ENCODE results near the gene TMPRSS6. TPM values are rescaled to one million over a fixed set of nuclear protein-coding genes. Genes with fewer than 3 reads are reported as not detected.

Gene TMPRSS6
- total and polyA plus RNA-seq, 2 donors (not counting 1 experiment from before 2014, with no cell fraction given), result not detected

- no peak overlapping the region for H3K4me3 ChIP-seq (replicated peaks in 1 of 4; ENCODE audit: control extremely low read depth in 1 of 4, insufficient read depth in 1 of 4, low read depth in 3 of 4, low read length in 4 of 4)
- H3K9me3 ChIP-seq (ENCODE audit: control insufficient read depth, insufficient read depth, low read depth, low read length), result no peaks in the 10 kb centered on the region
- no peaks in the 10 kb centered on the region for H3K36me3 ChIP-seq (ENCODE audit: control insufficient read depth, insufficient read depth, low read length)
- no peaks in the 10 kb centered on the region for H3K79me2 ChIP-seq (ENCODE audit: control insufficient read depth, insufficient read depth, low read length)
- H3K9ac ChIP-seq (ENCODE audit: insufficient read depth, low read length), result no peak overlapping the region
- no peak overlapping the region for H3K27ac ChIP-seq (ENCODE audit: insufficient read depth, low read length)
- H4K20me1 ChIP-seq (ENCODE audit: control insufficient read depth, extremely low read depth, insufficient read depth, low read length), result no peaks in the 10 kb centered on the region
- no peak overlapping the region for H2AFZ ChIP-seq (ENCODE audit: low read length)
- H3K4me2 ChIP-seq (ENCODE audit: extremely low read depth, insufficient read depth, low read length), result no peak overlapping the region
- no peaks in the 10 kb centered on the region for H3K4me1 ChIP-seq (ENCODE audit: control insufficient read depth, extremely low read depth, insufficient read depth, low read length)
- DNase-seq (ENCODE audit: low read depth in 2 of 2), result no peak
- no peak for TF ChIP-seq EZH2 (IDR thresholded peaks at IDR 0.05; ENCODE audit: low read length, missing control alignments)
- no peak for TF ChIP-seq CTCF (conservative IDR thresholded peaks at IDR 0.05 in 1 of 2, IDR thresholded peaks at IDR 0.05 in 1 of 2; ENCODE audit: low read depth in 1 of 2, low read length in 2 of 2)
- no peaks in the 10 kb centered on the region for H3K27me3 ChIP-seq (ENCODE audit: control insufficient read depth, insufficient read depth, low read length)
Observed at GRCh38 chr22:37088750-37089408, 20.6 kb downstream of the TMPRSS6 start.

GRCh38 chr22:37088108-37088605, 21.4 kb downstream of the TMPRSS6 start:
- Histone ChIP-seq H3K36me3 (ENCODE audit: control insufficient read depth, insufficient read depth, low read length) (no peaks in the 10 kb centered on the region), H3K79me2 (ENCODE audit: control insufficient read depth, insufficient read depth, low read length) (no peaks in the 10 kb centered on the region), H3K4me3 (replicated peaks in 1 of 4; ENCODE audit: control extremely low read depth in 1 of 4, insufficient read depth in 1 of 4, low read depth in 3 of 4, low read length in 4 of 4) (no peak overlapping the region), H2AFZ (ENCODE audit: low read length) (no peak overlapping the region), H4K20me1 (ENCODE audit: control insufficient read depth, extremely low read depth, insufficient read depth, low read length) (no peaks in the 10 kb centered on the region), H3K4me1 (ENCODE audit: control insufficient read depth, extremely low read depth, insufficient read depth, low read length) (no peaks in the 10 kb centered on the region), H3K9ac (ENCODE audit: insufficient read depth, low read length) (no peak overlapping the region), H3K27ac (ENCODE audit: insufficient read depth, low read length) (no peak overlapping the region), H3K27me3 (ENCODE audit: control insufficient read depth, insufficient read depth, low read length) (no peaks in the 10 kb centered on the region), H3K9me3 (ENCODE audit: control insufficient read depth, insufficient read depth, low read depth, low read length) (no peaks in the 10 kb centered on the region), H3K4me2 (ENCODE audit: extremely low read depth, insufficient read depth, low read length) (no peak overlapping the region)
- TF ChIP-seq CTCF (conservative IDR thresholded peaks at IDR 0.05 in 1 of 2, IDR thresholded peaks at IDR 0.05 in 1 of 2; ENCODE audit: low read depth in 1 of 2, low read length in 2 of 2) (no peak), EZH2 (IDR thresholded peaks at IDR 0.05; ENCODE audit: low read length, missing control alignments) (no peak)
- DNase-seq (ENCODE audit: low read depth in 2 of 2), result peak in 1 of 2 donors; percentile 7

- no peaks in the 10 kb centered on the region for H3K9me3 ChIP-seq (ENCODE audit: control insufficient read depth, insufficient read depth, low read depth, low read length)
Observed at GRCh38 chr22:37086184-37086583, 23.3 kb downstream of the TMPRSS6 start.

More at GRCh38 chr22:37086184-37086583, 23.3 kb downstream of the TMPRSS6 start:
- H3K79me2 ChIP-seq (ENCODE audit: control insufficient read depth, insufficient read depth, low read length), result no peaks in the 10 kb centered on the region
- DNase-seq (ENCODE audit: low read depth in 2 of 2), result no peak
- no peaks in the 10 kb centered on the region for H3K36me3 ChIP-seq (ENCODE audit: control insufficient read depth, insufficient read depth, low read length)
- H3K27ac ChIP-seq (ENCODE audit: insufficient read depth, low read length), result no peak overlapping the region
- H3K4me1 ChIP-seq (ENCODE audit: control insufficient read depth, extremely low read depth, insufficient read depth, low read length), result no peaks in the 10 kb centered on the region
- peaks cover 4% of the 10 kb centered on the region for H3K27me3 ChIP-seq (ENCODE audit: control insufficient read depth, insufficient read depth, low read length)
- H3K9ac ChIP-seq (ENCODE audit: insufficient read depth, low read length), result no peak overlapping the region
- no peak overlapping the region for H3K4me3 ChIP-seq (replicated peaks in 1 of 4; ENCODE audit: control extremely low read depth in 1 of 4, insufficient read depth in 1 of 4, low read depth in 3 of 4, low read length in 4 of 4)
- H4K20me1 ChIP-seq (ENCODE audit: control insufficient read depth, extremely low read depth, insufficient read depth, low read length), result no peaks in the 10 kb centered on the region
- H3K4me2 ChIP-seq (ENCODE audit: extremely low read depth, insufficient read depth, low read length), result no peak overlapping the region
- TF ChIP-seq CTCF (conservative IDR thresholded peaks at IDR 0.05 in 1 of 2, IDR thresholded peaks at IDR 0.05 in 1 of 2; ENCODE audit: low read depth in 1 of 2, low read length in 2 of 2) (no peak), EZH2 (IDR thresholded peaks at IDR 0.05; ENCODE audit: low read length, missing control alignments) (no peak)
- H2AFZ ChIP-seq (ENCODE audit: low read length), result no peak overlapping the region
